Uterus (tissue), 4 donors: ENCODE measurements around the gene ARL5B. TPM values are rescaled to one million over a fixed set of nuclear protein-coding genes. Genes with fewer than 3 reads are reported as not detected.
"Not testable (repeated sequence)": the region's sequence is repeated elsewhere in the genome, so short reads cannot be mapped to it uniquely, and the experiment has no call there.

ENCODE experiments used
- DNase-seq, 2 donors: peaks; one replicate each; pipeline ENCODE4 v3.0.0-alpha.2; 2019 to 2020
- H3K27ac ChIP-seq, 2 donors: fragments of 200-600 bp; sonication (generic); 1 replicate in 1 of 2; 2 replicates in 1 of 2; pipeline ENCODE4 v1.5.1; 2016 to 2018
- H3K27me3 ChIP-seq, 2 donors: fragments of 200-600 bp; sonication (generic); one replicate each; pipeline ENCODE4 v1.5.1; 2018 to 2019; ENCODE audit warnings: control low read depth in 1 of 2
- H3K36me3 ChIP-seq, 2 donors: fragments of 200-600 bp; sonication (generic); one replicate each; pipeline ENCODE4 v1.5.1; 2019; ENCODE audit warnings: control low read depth in 1 of 2
- H3K4me1 ChIP-seq, 2 donors: fragments of 200-600 bp; sonication (generic); one replicate each; pipeline ENCODE4 v1.5.1; 2018 to 2019; ENCODE audit warnings: control low read depth in 1 of 2
- H3K4me3 ChIP-seq, 2 donors: fragments of 200-600 bp; sonication (generic); 1 replicate in 1 of 2; 2 replicates in 1 of 2; pipeline ENCODE4 v1.5.1; 2018 to 2019; ENCODE audit warnings: mild to moderate bottlenecking in 1 of 2
- H3K9me3 ChIP-seq, 2 donors: fragments of 200-600 bp; sonication (generic); one replicate each; pipeline ENCODE4 v1.5.1; 2019; ENCODE audit warnings: control low read depth in 1 of 2
- CTCF ChIP-seq, 4 experiments: fragments of 200-600 bp in 2 of 4; fragments of 450-650 bp in 2 of 4; sonication (generic) in 2 of 4; IDR thresholded peaks; one replicate each; pipeline ENCODE4 v1.5.1; 2016 to 2019; ENCODE audit warnings: antibody characterized with exemption in 4 of 4, mild to moderate bottlenecking in 2 of 4, moderate library complexity in 1 of 4
- POLR2A ChIP-seq, 2 donors: fragments of 450-650 bp; IDR thresholded peaks; one replicate each; pipeline ENCODE4 v1.6.1; 2016; ENCODE audit warnings: antibody characterized with exemption in 2 of 2, mild to moderate bottlenecking in 1 of 2, moderate library complexity in 1 of 2
- intact Hi-C: fragments of 100-400 bp; cut with DNase I; formaldehyde crosslinking; loops from one replicate; pipeline ENCODE4 v1.15.1; 2023; ENCODE audit warnings: low total_unique reads
- total RNA-seq, 4 donors: library from RNA; depleted of rRNA in 3 of 4; stranded (reverse); fragments of >200 nt in 3 of 4; gene quantifications; one replicate each; pipeline versions ENCODE4 v1.1.0 to v1.2.4, GENCODE V29; 2014 to 2023
- donor health status: DM: yes; HTN: yes; CAD: no.

ARL5B gene
- total RNA-seq, 4 donors from 2014 or later, result 1.5 to 76.5 (median 11.6) TPM

DNA sequence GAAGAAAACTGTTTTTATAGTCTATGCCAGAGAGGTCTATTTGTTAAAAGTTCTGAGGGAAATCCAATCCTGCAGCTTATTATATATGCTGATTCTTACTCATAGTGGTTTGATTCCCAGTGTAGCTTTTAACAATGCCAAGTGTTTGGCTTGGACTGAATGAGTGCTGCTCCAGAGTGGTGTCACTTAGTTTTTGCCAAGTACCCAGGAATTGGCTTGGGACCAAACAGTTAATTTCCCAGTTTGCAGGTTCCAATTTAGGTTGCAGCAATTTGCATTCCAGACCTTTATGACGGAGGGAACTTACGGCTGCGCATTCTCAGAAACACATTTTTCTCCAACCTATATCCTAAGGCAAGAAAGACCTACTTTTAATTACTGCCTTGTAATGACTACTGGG, 40.2 kb upstream of the ARL5B start:
- Histone ChIP-seq H3K27me3 (no peaks in the 10 kb centered on the region), H3K36me3 (no peaks in the 10 kb centered on the region), H3K4me1 (no peaks in the 10 kb centered on the region), H3K4me3 (no peak overlapping the region), H3K9me3 (no peaks in the 10 kb centered on the region), H3K27ac (no peak overlapping the region)
- DNase-seq, result no peak
- intact Hi-C loops, result no loop called here
- TF ChIP-seq POLR2A (IDR thresholded peaks at IDR 0.05), result no peak
- no peak for TF ChIP-seq CTCF (IDR thresholded peaks at IDR 0.05)

- Histone ChIP-seq H3K4me1 (no peaks in the 10 kb centered on the region), H3K27me3 (no peaks in the 10 kb centered on the region), H3K9me3 (no peaks in the 10 kb centered on the region), H3K4me3 (no peak overlapping the region), H3K27ac (no peak overlapping the region), H3K36me3 (no peaks in the 10 kb centered on the region)
- TF ChIP-seq POLR2A (IDR thresholded peaks at IDR 0.05) (no peak), CTCF (IDR thresholded peaks at IDR 0.05) (no peak)
- DNase-seq, result no peak
- intact Hi-C loops, result no loop called here
Observed at GRCh38 chr10:18620856-18621255, 38.4 kb upstream of the ARL5B start.

- H3K27ac ChIP-seq, H3K4me1 ChIP-seq, H3K4me3 ChIP-seq: not testable (repeated sequence)
Observed at GRCh38 chr10:18623671-18624070, 35.6 kb upstream of the ARL5B start.

DNA sequence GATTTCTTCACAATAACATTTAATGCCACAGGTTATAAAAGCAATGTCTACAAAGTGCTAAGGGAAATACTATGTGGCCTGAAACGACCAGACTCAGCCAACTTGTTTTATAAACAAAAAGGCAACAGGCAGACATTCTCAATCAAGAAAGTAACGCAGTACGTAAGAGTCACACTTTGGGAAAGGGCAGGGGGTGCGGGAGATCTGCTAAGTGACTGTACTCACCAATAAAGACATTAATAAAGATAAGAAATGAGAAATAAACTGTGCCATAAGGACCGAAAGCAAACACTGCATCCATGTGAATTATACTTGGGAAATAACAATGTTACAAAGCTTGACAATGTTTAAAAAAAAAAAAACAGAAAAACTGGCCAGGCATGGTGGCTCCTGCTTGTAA, 33.3 kb upstream of the ARL5B start:
- H3K9me3 ChIP-seq, result no peaks in the 10 kb centered on the region
- no peaks in the 10 kb centered on the region for H3K4me1 ChIP-seq
- intact Hi-C loops, result no loop called here
- no peak for TF ChIP-seq POLR2A (IDR thresholded peaks at IDR 0.05)
- no peak for TF ChIP-seq CTCF (IDR thresholded peaks at IDR 0.05)
- H3K4me3 ChIP-seq, result no peak overlapping the region
- H3K36me3 ChIP-seq, result no peaks in the 10 kb centered on the region
- no peak overlapping the region for H3K27ac ChIP-seq
- H3K27me3 ChIP-seq, result no peaks in the 10 kb centered on the region
- DNase-seq, result no peak

More at GRCh38 chr10:18623671-18624070, 35.6 kb upstream of the ARL5B start:
- H3K9me3 ChIP-seq, intact Hi-C loops, DNase-seq, H3K27me3 ChIP-seq, H3K36me3 ChIP-seq: not testable (repeated sequence)

DNA sequence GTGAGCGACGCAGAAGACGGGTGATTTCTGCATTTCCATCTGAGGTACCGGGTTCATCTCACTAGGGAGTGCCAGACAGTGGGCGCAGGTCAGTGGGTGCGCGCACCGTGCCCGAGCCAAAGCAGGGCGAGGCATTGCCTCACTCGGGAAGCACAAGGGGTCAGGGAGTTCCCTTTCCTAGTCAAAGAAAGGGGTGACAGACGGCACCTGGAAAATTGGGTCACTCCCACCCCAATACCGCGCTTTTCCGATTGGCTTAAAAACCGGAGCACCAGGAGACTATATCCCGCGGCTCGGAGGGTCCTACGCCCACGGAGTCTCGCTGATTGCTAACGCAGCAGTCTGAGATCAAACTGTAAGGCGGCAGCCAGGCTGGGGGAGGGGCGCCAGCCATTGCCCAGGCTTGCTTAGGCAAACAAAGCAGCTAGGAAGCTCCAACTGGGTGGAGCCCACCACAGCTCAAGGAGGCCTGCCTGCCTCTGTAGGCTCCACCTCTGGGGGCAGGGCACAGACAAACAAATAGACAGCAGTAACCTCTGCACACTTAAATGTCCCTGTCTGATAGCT, 31.7 kb upstream of the ARL5B start:
- H3K36me3 ChIP-seq, H3K9me3 ChIP-seq, H3K27me3 ChIP-seq, H3K4me1 ChIP-seq, intact Hi-C loops: not testable (repeated sequence)
- DNase-seq, result peak; percentile 66 to 69
- Histone ChIP-seq H3K27ac (peak overlapping the region; percentile 79 to 85), H3K4me3 (peak overlapping the region; percentile 38 to 52)
- peak in 1 of 4 experiments; percentile 10 for TF ChIP-seq CTCF (IDR thresholded peaks at IDR 0.05)

- H3K9me3 ChIP-seq, intact Hi-C loops: not testable (repeated sequence)
Observed at GRCh38 chr10:18632500-18632899, 26.7 kb upstream of the ARL5B start.

More at GRCh38 chr10:18632500-18632899, 26.7 kb upstream of the ARL5B start:
- not testable (repeated sequence) for H3K27me3 ChIP-seq, H3K27ac ChIP-seq, H3K4me1 ChIP-seq, H3K36me3 ChIP-seq, H3K4me3 ChIP-seq, DNase-seq
